ENCODE measurements around the gene PLA2G2F. TPM values are rescaled to one million over a fixed set of nuclear protein-coding genes. Genes with fewer than 3 reads are reported as not detected.
A peak's percentile ranks its signal among the peaks of the same experiment; 100 is the strongest.

The PLA2G2F gene
- total RNA-seq, 1 experiment from 2014 or later, result not detected

GRCh38 chr1:20199403-20199802 is 60.3 kb downstream of the PLA2G2F start:
- H3K27ac Mint-ChIP-seq (ENCODE audit: low read depth, unreplicated experiment), result no peak overlapping the region
- H3K36me3 Mint-ChIP-seq (ENCODE audit: insufficient read depth, unreplicated experiment), result no peaks in the 10 kb centered on the region
- H3K4me3 Mint-ChIP-seq (ENCODE audit: unreplicated experiment), result no peak overlapping the region
- BruUV-seq (replicated peaks), result no TSS peak
- H3K4me1 Mint-ChIP-seq (ENCODE audit: insufficient read depth, unreplicated experiment), result peaks cover 20% of the 10 kb centered on the region
- peak; percentile 59 for DNase-seq (ENCODE audit: unreplicated experiment)
- ChIA-PET CTCF (no interaction called here), POLR2A (no interaction called here)
- H3K27me3 Mint-ChIP-seq (ENCODE audit: insufficient read depth, unreplicated experiment), result no peaks in the 10 kb centered on the region
- intact Hi-C loops (cut with micrococcal nuclease), result no loop called here
- TF ChIP-seq CTCF (IDR thresholded peaks at IDR 0.05; ENCODE audit: unreplicated experiment), result no peak
- H3K9me3 Mint-ChIP-seq (ENCODE audit: unreplicated experiment), result no peaks in the 10 kb centered on the region

- peaks cover 17% of the 10 kb centered on the region for H3K4me1 Mint-ChIP-seq (ENCODE audit: insufficient read depth, unreplicated experiment)
- no peak for TF ChIP-seq CTCF (IDR thresholded peaks at IDR 0.05; ENCODE audit: unreplicated experiment)
- no peak for DNase-seq (ENCODE audit: unreplicated experiment)
- CTCF ChIA-PET, result no interaction called here
- intact Hi-C loops (cut with micrococcal nuclease), result no loop called here
- no peak overlapping the region for H3K4me3 Mint-ChIP-seq (ENCODE audit: unreplicated experiment)
- POLR2A ChIA-PET, result no interaction called here
- no peaks in the 10 kb centered on the region for H3K36me3 Mint-ChIP-seq (ENCODE audit: insufficient read depth, unreplicated experiment)
- no peaks in the 10 kb centered on the region for H3K9me3 Mint-ChIP-seq (ENCODE audit: unreplicated experiment)
- no TSS peak for BruUV-seq (replicated peaks)
- no peaks in the 10 kb centered on the region for H3K27me3 Mint-ChIP-seq (ENCODE audit: insufficient read depth, unreplicated experiment)
- no peak overlapping the region for H3K27ac Mint-ChIP-seq (ENCODE audit: low read depth, unreplicated experiment)
Observed at GRCh38 chr1:20199840-20200239, 60.7 kb downstream of the PLA2G2F start.

Other genes with a start within 250 kb of the PLA2G2F start
- gene PLA2G2E, start 215.7 kb upstream of the PLA2G2F start, total RNA-seq (2022), result not detected in 2 replicates
- not detected in 2 replicates for gene PLA2G2A, start 159.7 kb upstream of the PLA2G2F start, total RNA-seq (2022)
- gene PLA2G5, start 69.1 kb upstream of the PLA2G2F start, total RNA-seq (2022), result not detected in 2 replicates
- not detected in 2 replicates for gene PLA2G2D, start 19.8 kb upstream of the PLA2G2F start, total RNA-seq (2022)
- gene UBXN10, start 46.8 kb downstream of the PLA2G2F start, total RNA-seq (2022), result not detected in 2 replicates
- not detected in 2 replicates for gene PLA2G2C, start 47.2 kb downstream of the PLA2G2F start, total RNA-seq (2022)
- not detected in 2 replicates for gene VWA5B1, start 151.6 kb downstream of the PLA2G2F start, total RNA-seq (2022)

All from MCF 10A (cell line).